Measurements from ENCODE around the gene CIAO3.
"Not testable (repeated sequence)": the region's sequence is repeated elsewhere in the genome, so short reads cannot be mapped to it uniquely, and the experiment has no call there.

CIAO3 gene

GRCh38 chr16:776824-777223, 36.0 kb upstream of the CIAO3 start:
- no peak for TF ChIP-seq CTCF (IDR thresholded peaks at IDR 0.05; ENCODE audit: extremely low read depth, insufficient read depth, missing control alignments)
- in situ Hi-C loops (cut with MboI; ENCODE audit: low pct_unique_long_range_greater_than_20kb, low sequenced_read_pairs, unreplicated experiment) = no loop called here
- DNase-seq (ENCODE audit: low spot score) = no peak

- in situ Hi-C loops (cut with MboI; ENCODE audit: low pct_unique_long_range_greater_than_20kb, low sequenced_read_pairs, unreplicated experiment); DNase-seq (ENCODE audit: low spot score): not testable (repeated sequence)
These were observed 35.5 kb upstream of the CIAO3 start for GRCh38 chr16:776298-776697.

- TF ChIP-seq CTCF (IDR thresholded peaks at IDR 0.05; ENCODE audit: extremely low read depth, insufficient read depth, missing control alignments) = no peak
- in situ Hi-C loops (cut with MboI; ENCODE audit: low pct_unique_long_range_greater_than_20kb, low sequenced_read_pairs, unreplicated experiment) = no loop called here
- DNase-seq (ENCODE audit: low spot score) = no peak
These were observed 34.5 kb upstream of the CIAO3 start for GRCh38 chr16:775236-775796.

- in situ Hi-C loops (cut with MboI; ENCODE audit: low pct_unique_long_range_greater_than_20kb, low sequenced_read_pairs, unreplicated experiment) = no loop called here
- no peak for TF ChIP-seq CTCF (IDR thresholded peaks at IDR 0.05; ENCODE audit: extremely low read depth, insufficient read depth, missing control alignments)
- no peak for DNase-seq (ENCODE audit: low spot score)
These were observed 33.5 kb upstream of the CIAO3 start for GRCh38 chr16:774086-775001.

- in situ Hi-C loops (cut with MboI; ENCODE audit: low pct_unique_long_range_greater_than_20kb, low sequenced_read_pairs, unreplicated experiment) = no loop called here
- TF ChIP-seq CTCF (IDR thresholded peaks at IDR 0.05; ENCODE audit: extremely low read depth, insufficient read depth, missing control alignments) = no peak
- no peak for DNase-seq (ENCODE audit: low spot score)
These were observed 32.2 kb upstream of the CIAO3 start for GRCh38 chr16:772959-773358.

- in situ Hi-C loops (cut with MboI; ENCODE audit: low pct_unique_long_range_greater_than_20kb, low sequenced_read_pairs, unreplicated experiment) = no loop called here
- no peak for DNase-seq (ENCODE audit: low spot score)
- no peak for TF ChIP-seq CTCF (IDR thresholded peaks at IDR 0.05; ENCODE audit: extremely low read depth, insufficient read depth, missing control alignments)
These were observed 29.6 kb upstream of the CIAO3 start for GRCh38 chr16:770411-770810.

GRCh38 chr16:769934-770333, 29.1 kb upstream of the CIAO3 start:
- DNase-seq (ENCODE audit: low spot score) = no peak
- TF ChIP-seq CTCF (IDR thresholded peaks at IDR 0.05; ENCODE audit: extremely low read depth, insufficient read depth, missing control alignments) = no peak
- in situ Hi-C loops (cut with MboI; ENCODE audit: low pct_unique_long_range_greater_than_20kb, low sequenced_read_pairs, unreplicated experiment) = no loop called here

Measured in GM13977 (cell line).